Trophoblast cell (in vitro differentiated cells and primary cell): ENCODE results near the gene BRIX1.
"Not testable (repeated sequence)": the region's sequence is repeated elsewhere in the genome, so short reads cannot be mapped to it uniquely, and the experiment has no call there.

Experiments
- DNase-seq, 2 donors: peaks; one replicate each; pipeline ENCODE4 v3.0.0-alpha.2; 2016
- H2AFZ ChIP-seq: 2 replicates; pipeline ENCODE4 v1.6.1; 2013; ENCODE audit warnings: low read length, moderate library complexity, mild to moderate bottlenecking; ENCODE audit not compliant: insufficient read depth, poor library complexity
- H2AK5ac ChIP-seq: 2 replicates; pipeline ENCODE4 v1.6.1; 2013; ENCODE audit warnings: mild to moderate bottlenecking, low read length
- H2BK120ac ChIP-seq: 2 replicates; pipeline ENCODE4 v1.6.1; 2013; ENCODE audit warnings: low read length, mild to moderate bottlenecking, moderate library complexity; ENCODE audit not compliant: insufficient read depth, poor library complexity
- H2BK12ac ChIP-seq: 2 replicates; pipeline ENCODE4 v1.6.1; 2013; ENCODE audit warnings: mild to moderate bottlenecking, low read length, moderate library complexity
- H2BK5ac ChIP-seq: 2 replicates; pipeline ENCODE4 v1.6.1; 2013; ENCODE audit warnings: low read length, low read depth, moderate library complexity, mild to moderate bottlenecking; ENCODE audit not compliant: poor library complexity
- H3K14ac ChIP-seq: 2 replicates; pipeline ENCODE4 v1.6.1; 2013; ENCODE audit warnings: mild to moderate bottlenecking, low read length
- H3K18ac ChIP-seq: 2 replicates; pipeline ENCODE4 v1.6.1; 2013; ENCODE audit warnings: mild to moderate bottlenecking, low read length
- H3K23ac ChIP-seq: 2 replicates; pipeline ENCODE4 v1.6.1; 2013; ENCODE audit warnings: low read length
- H3K27ac ChIP-seq: 2 replicates; pipeline ENCODE4 v1.5.1; 2013; ENCODE audit warnings: low read depth, mild to moderate bottlenecking, inconsistent platforms, low read length, moderate library complexity
- H3K27me3 ChIP-seq: 2 replicates; pipeline ENCODE4 v1.6.1; 2013; ENCODE audit warnings: inconsistent platforms, mild to moderate bottlenecking, low read length, moderate library complexity; ENCODE audit not compliant: insufficient read depth
- H3K36me3 ChIP-seq, 2 experiments: 1 replicate in 1 of 2; 2 replicates in 1 of 2; pipeline ENCODE4 v1.6.1; 2013; ENCODE audit warnings: low read length in 2 of 2, mild to moderate bottlenecking in 2 of 2, moderate library complexity in 1 of 2; ENCODE audit not compliant: insufficient read depth in 2 of 2, control insufficient read depth in 1 of 2
- H3K4ac ChIP-seq: 2 replicates; pipeline ENCODE4 v1.6.1; 2013; ENCODE audit warnings: low read depth, mild to moderate bottlenecking, low read length, moderate library complexity
- H3K4me1 ChIP-seq, 2 experiments: 1 replicate in 1 of 2; 2 replicates in 1 of 2; pipeline ENCODE4 v1.6.1; 2013; ENCODE audit warnings: low read length in 2 of 2, mild to moderate bottlenecking in 2 of 2, moderate library complexity in 1 of 2; ENCODE audit not compliant: insufficient read depth in 2 of 2, control insufficient read depth in 1 of 2
- H3K4me2 ChIP-seq: 2 replicates; pipeline ENCODE4 v1.6.1; 2013; ENCODE audit warnings: inconsistent platforms, mild to moderate bottlenecking, low read length, moderate library complexity
- H3K4me3 ChIP-seq: 2 replicates; pipeline ENCODE4 v1.5.1; 2013; ENCODE audit warnings: mild to moderate bottlenecking, low read depth, low read length, inconsistent platforms
- H3K79me1 ChIP-seq: one replicate; pipeline ENCODE4 v1.6.1; 2013; ENCODE audit warnings: low read length
- H3K79me2 ChIP-seq: 2 replicates; pipeline ENCODE4 v1.6.1; 2013; ENCODE audit warnings: low read length, mild to moderate bottlenecking; ENCODE audit not compliant: control insufficient read depth, insufficient read depth, poor library complexity
- H3K9ac ChIP-seq: 2 replicates; pipeline ENCODE4 v1.6.1; 2013; ENCODE audit warnings: mild to moderate bottlenecking, low read length
- H3K9me3 ChIP-seq: 2 replicates; pipeline ENCODE4 v1.6.1; 2013; ENCODE audit warnings: low read depth, mild to moderate bottlenecking, control low read depth, inconsistent platforms, low read length; ENCODE audit not compliant: insufficient read depth
- H4K12ac ChIP-seq: 2 replicates; pipeline ENCODE4 v1.6.1; 2013; ENCODE audit warnings: low read depth, mild to moderate bottlenecking, low read length, moderate library complexity
- H4K8ac ChIP-seq: 2 replicates; pipeline ENCODE4 v1.6.1; 2013; ENCODE audit warnings: low read depth, mild to moderate bottlenecking, low read length, moderate library complexity
- H4K91ac ChIP-seq: one replicate; pipeline ENCODE4 v1.6.1; 2013; ENCODE audit warnings: low read depth, mild to moderate bottlenecking, low read length, moderate library complexity
- WGBS: extraction: QIAGEN DNeasy Blood & Tissue Kit; methylation state at CpG from one replicate; pipeline ENCODE4 v1.1.7; 2013; ENCODE audit warnings: missing lambda C conversion rate; ENCODE audit not compliant: insufficient read length, insufficient coverage; ENCODE audit errors: extremely low coverage; 5-methylcytosine and 5-hydroxymethylcytosine counted together

Gene BRIX1

GRCh38 chr5:34918025-34918424, 2.5 kb downstream of the BRIX1 start:
- Histone ChIP-seq H3K4me1 (peaks cover 0 to 2% of the 10 kb centered on the region in 2 experiments), H3K18ac (no peak overlapping the region), H2AFZ (no peak overlapping the region), H3K4me3 (no peak overlapping the region), H3K36me3 (peaks cover 7 to 8% of the 10 kb centered on the region in 2 experiments), H2BK5ac (no peak overlapping the region), H3K23ac (no peak overlapping the region), H3K27ac (no peak overlapping the region), H3K9me3 (no peaks in the 10 kb centered on the region), H3K4ac (peak overlapping the region; percentile 24), H3K79me1 (peaks cover 6% of the 10 kb centered on the region), H3K4me2 (no peak overlapping the region), H4K12ac (no peak overlapping the region), H3K79me2 (peaks cover 8% of the 10 kb centered on the region), H2AK5ac (no peak overlapping the region), H2BK120ac (no peak overlapping the region), H3K9ac (no peak overlapping the region), H4K91ac (no peak overlapping the region), H4K8ac (no peak overlapping the region), H3K27me3 (no peaks in the 10 kb centered on the region), H2BK12ac (no peak overlapping the region), H3K14ac (no peak overlapping the region)
- no peak for DNase-seq
- WGBS, result no CpG with 5 or more reads among the region's 4 CpGs

GRCh38 chr5:34919077-34919476, 3.6 kb downstream of the BRIX1 start:
- H3K4me1 ChIP-seq, result peaks cover 4 to 6% of the 10 kb centered on the region in 2 experiments
- H2BK12ac ChIP-seq, result no peak overlapping the region
- H2BK5ac ChIP-seq, result no peak overlapping the region
- no peaks in the 10 kb centered on the region for H3K9me3 ChIP-seq
- no peak overlapping the region for H3K4ac ChIP-seq
- no peak overlapping the region for H3K18ac ChIP-seq
- no peak overlapping the region for H4K91ac ChIP-seq
- peak in 1 of 2 donors; percentile 42 for DNase-seq
- H3K4me3 ChIP-seq, result no peak overlapping the region
- H3K36me3 ChIP-seq, result peaks cover 11 to 12% of the 10 kb centered on the region in 2 experiments
- H3K79me1 ChIP-seq, result peaks cover 6% of the 10 kb centered on the region
- H2AK5ac ChIP-seq, result no peak overlapping the region
- no peak overlapping the region for H4K8ac ChIP-seq
- no peaks in the 10 kb centered on the region for H3K27me3 ChIP-seq
- H3K79me2 ChIP-seq, result peaks cover 8% of the 10 kb centered on the region
- no peak overlapping the region for H3K27ac ChIP-seq
- H2AFZ ChIP-seq, result no peak overlapping the region
- WGBS, result no CpG with 5 or more reads among the region's 4 CpGs
- H2BK120ac ChIP-seq, result no peak overlapping the region
- no peak overlapping the region for H3K9ac ChIP-seq
- no peak overlapping the region for H3K4me2 ChIP-seq
- H4K12ac ChIP-seq, result no peak overlapping the region
- no peak overlapping the region for H3K14ac ChIP-seq
- H3K23ac ChIP-seq, result no peak overlapping the region

- H3K36me3 ChIP-seq, result peaks cover 15 to 18% of the 10 kb centered on the region in 2 experiments
- H3K27ac ChIP-seq, result peak overlapping the region; percentile 42
- H3K18ac ChIP-seq, H3K23ac ChIP-seq, H2AK5ac ChIP-seq, H3K4ac ChIP-seq, H3K79me2 ChIP-seq, H4K8ac ChIP-seq, H2AFZ ChIP-seq, H3K4me2 ChIP-seq, H3K27me3 ChIP-seq, H3K9me3 ChIP-seq, H3K9ac ChIP-seq, H3K79me1 ChIP-seq, DNase-seq, H3K4me3 ChIP-seq, H2BK5ac ChIP-seq, H3K4me1 ChIP-seq: not testable (repeated sequence)
- H4K91ac ChIP-seq, result peak overlapping the region; percentile 24
- H3K14ac ChIP-seq, result peak overlapping the region; percentile 34
- H2BK120ac ChIP-seq, result peak overlapping the region; percentile 51
- WGBS, result no CpG with 5 or more reads among the region's 9 CpGs
- H4K12ac ChIP-seq, result peak overlapping the region; percentile 54
- peak overlapping the region; percentile 64 for H2BK12ac ChIP-seq
Observed at GRCh38 chr5:34923256-34923655, 7.7 kb downstream of the BRIX1 start.

- Histone ChIP-seq H3K27me3 (no peaks in the 10 kb centered on the region), H2BK5ac (no peak overlapping the region), H3K4me1 (peaks cover 4% of the 10 kb centered on the region in 2 experiments), H2BK12ac (no peak overlapping the region), H3K4me2 (peak overlapping the region; percentile 21), H4K91ac (no peak overlapping the region), H3K4ac (no peak overlapping the region), H4K12ac (no peak overlapping the region), H3K79me2 (no peaks in the 10 kb centered on the region), H2AFZ (no peak overlapping the region), H3K9ac (no peak overlapping the region), H2BK120ac (no peak overlapping the region), H3K9me3 (no peaks in the 10 kb centered on the region), H3K14ac (peak overlapping the region; percentile 34), H3K18ac (no peak overlapping the region), H3K36me3 (peaks cover 15 to 18% of the 10 kb centered on the region in 2 experiments), H4K8ac (no peak overlapping the region), H3K23ac (no peak overlapping the region), H3K4me3 (no peak overlapping the region), H3K79me1 (no peaks in the 10 kb centered on the region), H3K27ac (peak overlapping the region; percentile 42), H2AK5ac (no peak overlapping the region)
- peak; percentile 29 to 73 for DNase-seq
- WGBS, result no CpG with 5 or more reads among the region's 3 CpGs
Observed at GRCh38 chr5:34923694-34924461, 8.4 kb downstream of the BRIX1 start.
